ENCODE results near the gene MAPRE3.

The MAPRE3 gene

DNA sequence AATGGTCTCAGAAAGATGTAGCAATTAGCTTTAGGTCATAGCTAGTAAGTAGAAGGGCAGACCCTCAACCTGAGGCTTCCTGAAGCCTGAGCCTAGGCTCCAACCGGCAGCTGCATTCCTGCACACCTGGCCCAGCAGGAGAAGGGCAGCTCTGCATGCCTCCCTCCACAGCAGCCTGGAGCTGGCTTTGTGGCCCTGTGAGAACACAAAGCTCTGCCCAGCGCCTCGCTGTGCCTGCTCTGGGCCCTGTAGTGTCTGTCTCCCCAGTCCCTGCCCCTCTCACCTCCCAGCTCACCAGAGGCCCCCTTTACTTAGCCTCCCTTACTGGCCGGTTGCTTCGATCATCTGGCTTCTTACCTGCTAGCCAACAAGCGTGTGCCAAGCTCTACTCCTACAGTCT, 69.0 kb downstream of the MAPRE3 start:
- Histone ChIP-seq H3K9ac (ENCODE audit: low read depth, low read length) (no peak overlapping the region), H3K9me3 (ENCODE audit: control insufficient read depth, insufficient read depth, low read length) (no peaks in the 10 kb centered on the region), H3K36me3 (ENCODE audit: control insufficient read depth, insufficient read depth, low read length) (peaks cover 55% of the 10 kb centered on the region), H3K4me1 (ENCODE audit: control insufficient read depth, insufficient read depth, low read length) (no peaks in the 10 kb centered on the region), H3K27me3 (ENCODE audit: control insufficient read depth, insufficient read depth, low read length) (no peaks in the 10 kb centered on the region), H3K4me3 (ENCODE audit: low read depth, low read length) (no peak overlapping the region)

DNA sequence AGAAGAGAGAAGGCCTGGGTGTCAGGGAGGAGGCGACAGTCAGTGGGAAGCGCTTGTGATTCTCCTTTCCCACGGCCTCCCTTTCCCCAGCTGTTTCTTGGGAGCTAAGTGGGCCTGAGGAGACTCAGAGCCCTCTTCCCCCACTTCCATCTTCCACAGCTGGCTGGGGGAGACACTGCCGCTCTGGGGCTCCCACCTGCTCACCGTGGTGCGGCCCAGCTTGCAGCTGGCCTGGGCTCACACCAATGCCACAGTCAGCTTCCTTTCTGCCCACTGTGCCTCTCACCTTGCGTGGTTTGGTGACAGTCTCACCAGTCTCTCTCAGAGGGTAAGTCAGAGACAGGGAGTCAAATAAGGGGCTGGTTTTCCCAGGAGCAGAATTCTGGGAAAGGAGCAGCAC, 69.4 kb downstream of the MAPRE3 start:
- no peak overlapping the region for H3K4me3 ChIP-seq (ENCODE audit: low read depth, low read length)
- H3K9me3 ChIP-seq (ENCODE audit: control insufficient read depth, insufficient read depth, low read length), result no peaks in the 10 kb centered on the region
- H3K4me1 ChIP-seq (ENCODE audit: control insufficient read depth, insufficient read depth, low read length), result no peaks in the 10 kb centered on the region
- H3K9ac ChIP-seq (ENCODE audit: low read depth, low read length), result no peak overlapping the region
- peaks cover 55% of the 10 kb centered on the region for H3K36me3 ChIP-seq (ENCODE audit: control insufficient read depth, insufficient read depth, low read length)
- H3K27me3 ChIP-seq (ENCODE audit: control insufficient read depth, insufficient read depth, low read length), result no peaks in the 10 kb centered on the region

DNA sequence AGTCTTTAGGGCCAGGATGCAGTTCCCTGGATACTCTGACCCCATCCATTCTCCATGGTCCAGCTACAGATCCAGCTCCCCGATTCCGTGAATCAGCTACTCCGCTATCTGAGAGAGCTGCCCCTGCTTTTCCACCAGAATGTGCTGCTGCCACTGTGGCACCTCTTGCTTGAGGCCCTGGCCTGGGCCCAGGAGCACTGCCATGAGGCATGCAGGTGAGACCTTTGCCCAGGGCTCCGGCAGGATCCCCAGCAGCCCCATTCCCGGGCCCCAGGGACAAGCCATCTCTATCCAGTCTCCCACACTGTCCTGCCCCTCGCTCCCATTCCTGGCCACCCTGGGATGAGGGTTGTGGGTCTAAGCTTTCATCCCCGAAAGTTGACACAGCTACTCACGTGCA, 69.8 kb downstream of the MAPRE3 start:
- peaks cover 55% of the 10 kb centered on the region for H3K36me3 ChIP-seq (ENCODE audit: control insufficient read depth, insufficient read depth, low read length)
- H3K4me1 ChIP-seq (ENCODE audit: control insufficient read depth, insufficient read depth, low read length), result no peaks in the 10 kb centered on the region
- H3K4me3 ChIP-seq (ENCODE audit: low read depth, low read length), result no peak overlapping the region
- no peak overlapping the region for H3K9ac ChIP-seq (ENCODE audit: low read depth, low read length)
- H3K27me3 ChIP-seq (ENCODE audit: control insufficient read depth, insufficient read depth, low read length), result no peaks in the 10 kb centered on the region
- H3K9me3 ChIP-seq (ENCODE audit: control insufficient read depth, insufficient read depth, low read length), result no peaks in the 10 kb centered on the region

DNA sequence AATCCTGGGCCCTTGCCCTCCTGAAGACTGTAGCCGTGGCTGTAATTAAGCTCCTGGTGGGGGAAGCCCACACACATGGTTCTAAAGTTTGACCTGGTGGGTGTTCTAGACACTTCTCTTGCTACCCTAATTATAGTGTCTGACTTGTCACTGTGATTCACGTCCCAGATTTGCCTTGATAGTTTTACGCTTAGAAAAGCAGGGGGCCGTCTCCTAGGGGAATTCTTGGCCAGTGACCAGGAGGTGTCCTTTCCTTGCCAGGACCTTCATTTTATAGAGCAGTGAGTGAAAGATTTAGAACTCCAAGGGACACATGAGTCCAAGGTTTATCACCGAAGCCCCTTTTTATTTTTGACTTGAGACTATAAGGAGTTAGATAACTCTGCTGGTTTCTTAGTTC, 71.3 kb downstream of the MAPRE3 start:
- Histone ChIP-seq H3K27me3 (ENCODE audit: control insufficient read depth, insufficient read depth, low read length) (no peaks in the 10 kb centered on the region), H3K9me3 (ENCODE audit: control insufficient read depth, insufficient read depth, low read length) (no peaks in the 10 kb centered on the region), H3K4me1 (ENCODE audit: control insufficient read depth, insufficient read depth, low read length) (no peaks in the 10 kb centered on the region), H3K36me3 (ENCODE audit: control insufficient read depth, insufficient read depth, low read length) (peaks cover 46% of the 10 kb centered on the region), H3K4me3 (ENCODE audit: low read depth, low read length) (no peak overlapping the region), H3K9ac (ENCODE audit: low read depth, low read length) (no peak overlapping the region)

DNA sequence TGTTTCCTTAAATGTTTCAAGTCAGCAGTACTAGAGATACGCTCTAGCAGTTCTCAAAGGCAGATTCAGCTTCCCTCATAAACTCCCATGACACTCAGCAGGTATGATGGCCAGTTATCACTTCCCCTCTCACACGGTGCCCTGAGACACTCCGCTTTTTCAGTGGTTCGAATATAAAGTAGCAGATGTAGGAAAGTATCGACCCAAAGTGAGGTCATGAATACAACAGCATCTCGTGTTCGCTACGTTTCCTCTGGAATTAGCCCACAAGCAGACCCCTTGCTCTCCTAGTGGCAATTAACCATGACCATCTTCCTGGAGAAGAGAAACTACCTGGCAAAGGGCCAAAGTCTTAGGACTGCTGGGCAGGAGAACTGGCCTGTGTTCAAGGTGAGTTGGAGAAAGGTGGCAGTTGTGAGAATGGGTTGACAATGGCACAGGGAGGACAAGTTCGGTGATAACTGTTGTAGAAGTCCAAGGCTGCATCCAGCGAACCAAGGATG, 71.8 kb downstream of the MAPRE3 start:
- Histone ChIP-seq H3K27me3 (ENCODE audit: control insufficient read depth, insufficient read depth, low read length) (no peaks in the 10 kb centered on the region), H3K36me3 (ENCODE audit: control insufficient read depth, insufficient read depth, low read length) (peaks cover 42% of the 10 kb centered on the region), H3K4me3 (ENCODE audit: low read depth, low read length) (no peak overlapping the region), H3K9ac (ENCODE audit: low read depth, low read length) (no peak overlapping the region), H3K9me3 (ENCODE audit: control insufficient read depth, insufficient read depth, low read length) (no peaks in the 10 kb centered on the region), H3K4me1 (ENCODE audit: control insufficient read depth, insufficient read depth, low read length) (no peaks in the 10 kb centered on the region)

DNA sequence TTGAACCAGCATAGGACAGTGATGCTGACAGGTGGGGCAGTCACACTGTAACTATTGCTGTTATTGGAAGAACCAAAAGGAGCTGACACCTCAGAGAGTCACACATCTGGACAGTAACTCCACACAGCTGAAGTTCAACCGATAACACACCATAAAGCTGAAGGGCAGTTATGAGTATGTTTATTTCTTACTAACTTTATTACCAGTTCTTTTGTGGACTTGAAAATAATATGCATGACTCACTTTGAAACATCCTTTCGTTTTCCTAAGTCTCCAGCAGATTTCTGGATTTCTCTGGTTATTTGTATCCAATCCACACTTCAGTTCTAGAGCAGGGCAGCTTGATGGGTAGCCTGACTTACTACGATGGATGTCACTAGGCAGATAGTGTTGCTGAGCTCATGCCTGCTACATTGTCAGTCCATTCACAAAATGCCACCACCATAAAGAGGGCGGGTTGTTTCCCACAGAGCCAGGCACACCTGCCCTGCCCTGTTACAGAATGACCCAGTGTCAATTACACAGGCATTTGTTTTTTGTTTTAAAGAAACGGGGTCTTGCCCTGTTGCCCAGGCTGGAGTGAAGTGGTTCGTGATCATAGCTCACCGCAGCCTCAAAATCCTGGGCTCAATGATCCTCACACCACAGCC, 72.7 kb downstream of the MAPRE3 start:
- Histone ChIP-seq H3K9me3 (ENCODE audit: control insufficient read depth, insufficient read depth, low read length) (no peaks in the 10 kb centered on the region), H3K4me1 (ENCODE audit: control insufficient read depth, insufficient read depth, low read length) (no peaks in the 10 kb centered on the region), H3K27me3 (ENCODE audit: control insufficient read depth, insufficient read depth, low read length) (no peaks in the 10 kb centered on the region), H3K36me3 (ENCODE audit: control insufficient read depth, insufficient read depth, low read length) (peaks cover 33% of the 10 kb centered on the region), H3K4me3 (ENCODE audit: low read depth, low read length) (no peak overlapping the region), H3K9ac (ENCODE audit: low read depth, low read length) (no peak overlapping the region)

DNA sequence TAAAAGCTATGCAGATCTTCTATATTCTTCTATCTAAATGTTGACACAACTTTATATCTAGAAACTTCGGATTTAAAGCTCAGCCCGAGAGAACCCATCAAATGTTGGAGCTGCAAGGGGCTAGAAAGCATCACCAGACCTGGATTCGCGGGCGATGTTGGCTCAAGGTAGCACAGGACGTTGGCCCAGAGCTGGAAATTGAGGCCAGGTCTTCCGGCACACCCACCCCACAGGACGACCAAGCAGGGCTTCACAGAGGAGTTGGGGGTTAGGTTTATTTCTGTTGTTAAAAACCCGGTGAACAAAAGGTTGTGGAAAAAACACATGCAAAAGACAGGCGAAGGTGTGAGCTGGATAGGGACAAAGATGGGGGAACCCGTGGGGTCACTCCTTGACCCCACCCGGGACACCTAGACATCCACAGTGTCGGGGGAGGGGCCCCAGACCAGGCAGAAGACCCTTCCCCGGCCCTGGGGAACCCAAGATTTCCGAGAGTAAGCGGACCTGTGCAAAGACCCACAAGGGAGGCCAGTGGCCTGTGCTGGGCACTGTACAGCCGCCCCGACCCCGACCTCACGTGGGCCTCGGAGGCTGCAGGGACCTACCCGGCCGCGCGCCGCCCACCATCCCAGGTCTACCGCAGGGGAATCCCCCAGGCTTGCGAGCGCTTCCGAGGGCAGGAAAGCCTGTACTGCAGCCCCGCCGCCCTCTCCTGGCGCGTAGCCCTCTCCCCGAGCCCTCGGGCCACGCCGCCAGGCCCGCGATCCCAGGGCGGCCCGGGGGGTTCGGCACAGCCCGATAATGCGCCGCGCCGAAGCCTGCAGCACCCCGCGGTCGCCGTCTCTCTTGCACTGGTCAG, 79.2 kb downstream of the MAPRE3 start:
- Histone ChIP-seq H3K4me3 (ENCODE audit: low read depth, low read length) (peak overlapping the region; percentile 94), H3K4me1 (ENCODE audit: control insufficient read depth, insufficient read depth, low read length) (peaks cover 2% of the 10 kb centered on the region), H3K36me3 (ENCODE audit: control insufficient read depth, insufficient read depth, low read length) (peaks cover 3% of the 10 kb centered on the region), H3K9me3 (ENCODE audit: control insufficient read depth, insufficient read depth, low read length) (no peaks in the 10 kb centered on the region), H3K27me3 (ENCODE audit: control insufficient read depth, insufficient read depth, low read length) (no peaks in the 10 kb centered on the region), H3K9ac (ENCODE audit: low read depth, low read length) (peak overlapping the region; percentile 67)

DNA sequence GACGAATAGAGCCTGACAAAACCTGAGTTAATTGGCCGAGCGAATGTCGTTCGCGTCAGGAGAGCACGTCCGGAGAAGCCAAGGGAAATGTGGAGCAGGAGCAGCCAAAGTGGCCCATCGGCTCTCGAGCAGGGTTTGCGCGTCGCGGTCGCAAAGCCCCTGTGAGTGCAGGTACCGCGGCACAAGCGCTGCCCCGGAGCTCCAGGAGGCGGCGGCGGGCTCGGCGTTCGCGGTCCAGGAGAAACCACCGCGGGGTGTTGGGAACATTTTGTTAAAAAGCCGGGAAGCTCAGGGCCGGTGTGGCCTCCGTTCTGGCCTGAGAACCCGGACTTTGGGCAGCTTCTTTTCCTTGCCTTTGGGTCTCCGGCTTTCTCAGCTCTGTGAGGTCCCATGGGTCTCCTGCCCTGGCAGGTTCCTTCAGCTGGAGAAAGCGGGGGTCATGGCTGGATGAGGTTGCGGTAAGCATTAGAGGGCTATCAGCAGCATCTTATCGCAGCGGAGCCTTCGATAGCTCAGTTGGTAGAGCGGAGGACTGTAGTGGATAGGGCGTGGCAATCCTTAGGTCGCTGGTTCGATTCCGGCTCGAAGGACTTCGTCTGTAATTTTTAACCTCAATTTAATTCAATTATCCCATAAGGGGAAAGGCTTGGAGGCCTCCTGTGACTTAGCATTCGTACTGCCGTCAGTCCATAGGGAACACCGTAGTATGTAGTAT, 80.0 kb downstream of the MAPRE3 start:
- Histone ChIP-seq H3K9me3 (ENCODE audit: control insufficient read depth, insufficient read depth, low read length) (no peaks in the 10 kb centered on the region), H3K27me3 (ENCODE audit: control insufficient read depth, insufficient read depth, low read length) (no peaks in the 10 kb centered on the region), H3K4me3 (ENCODE audit: low read depth, low read length) (peak overlapping the region; percentile 94), H3K9ac (ENCODE audit: low read depth, low read length) (peak overlapping the region; percentile 79), H3K4me1 (ENCODE audit: control insufficient read depth, insufficient read depth, low read length) (peaks cover 2% of the 10 kb centered on the region), H3K36me3 (ENCODE audit: control insufficient read depth, insufficient read depth, low read length) (peaks cover 10% of the 10 kb centered on the region)

DNA sequence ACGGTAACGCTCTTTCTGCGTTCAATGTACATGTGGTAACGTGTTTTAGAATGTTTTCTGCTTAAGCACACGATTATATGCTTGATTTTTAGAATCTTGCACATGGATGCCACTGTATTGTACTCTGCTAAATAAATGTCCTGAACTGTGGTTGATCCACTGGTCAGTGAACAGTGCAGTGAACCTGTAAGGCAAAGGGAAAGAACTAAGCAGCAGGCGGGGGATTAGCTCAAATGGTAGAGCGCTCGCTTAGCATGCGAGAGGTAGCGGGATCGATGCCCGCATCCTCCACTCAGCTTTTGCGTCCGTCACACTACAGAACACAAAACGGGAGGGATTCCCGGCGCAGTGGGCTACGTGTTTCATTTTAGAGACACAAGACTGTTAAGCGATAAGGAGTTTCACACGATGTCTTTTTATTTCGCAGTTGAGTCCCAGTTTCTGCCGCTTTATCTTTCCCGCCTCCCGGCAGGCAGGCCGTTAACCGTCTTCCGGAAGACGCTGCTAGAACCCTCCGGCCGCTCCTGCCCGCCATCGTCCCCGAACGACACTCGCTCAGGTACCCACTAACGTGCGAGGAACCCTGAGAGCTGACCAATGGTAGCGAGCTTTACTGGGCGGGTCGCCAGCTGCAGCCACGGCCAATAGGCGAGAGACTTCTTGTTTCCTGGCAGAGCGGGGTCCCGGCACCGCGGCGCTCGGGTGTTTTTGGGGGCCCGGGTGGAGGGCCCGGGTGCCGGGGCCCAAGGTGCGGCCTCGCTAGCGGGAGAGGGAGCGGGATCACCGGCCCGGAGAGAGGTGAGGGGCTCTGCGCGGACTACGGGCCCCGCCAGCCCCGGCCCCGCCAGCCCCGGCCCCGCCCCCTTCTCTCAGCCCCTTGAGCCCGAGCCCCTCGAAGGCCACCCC, 80.8 kb downstream of the MAPRE3 start, which contains the start of gene AGBL5:
Gene AGBL5 (plus strand): TSS at position 673 of the 906 bp plus-strand sequence. CDS start 1,291 bp downstream, outside the sequence.
- H3K27me3 ChIP-seq (ENCODE audit: control insufficient read depth, insufficient read depth, low read length), result no peaks in the 10 kb centered on the region
- peaks cover 2% of the 10 kb centered on the region for H3K4me1 ChIP-seq (ENCODE audit: control insufficient read depth, insufficient read depth, low read length)
- no peaks in the 10 kb centered on the region for H3K9me3 ChIP-seq (ENCODE audit: control insufficient read depth, insufficient read depth, low read length)
- H3K9ac ChIP-seq (ENCODE audit: low read depth, low read length), result peak within 1 kb of the TSS; percentile 87
- peak within 1 kb of the TSS; percentile 94 for H3K4me3 ChIP-seq (ENCODE audit: low read depth, low read length)
- H3K36me3 ChIP-seq (ENCODE audit: control insufficient read depth, insufficient read depth, low read length), result peaks cover 17% of the 10 kb centered on the region

DNA sequence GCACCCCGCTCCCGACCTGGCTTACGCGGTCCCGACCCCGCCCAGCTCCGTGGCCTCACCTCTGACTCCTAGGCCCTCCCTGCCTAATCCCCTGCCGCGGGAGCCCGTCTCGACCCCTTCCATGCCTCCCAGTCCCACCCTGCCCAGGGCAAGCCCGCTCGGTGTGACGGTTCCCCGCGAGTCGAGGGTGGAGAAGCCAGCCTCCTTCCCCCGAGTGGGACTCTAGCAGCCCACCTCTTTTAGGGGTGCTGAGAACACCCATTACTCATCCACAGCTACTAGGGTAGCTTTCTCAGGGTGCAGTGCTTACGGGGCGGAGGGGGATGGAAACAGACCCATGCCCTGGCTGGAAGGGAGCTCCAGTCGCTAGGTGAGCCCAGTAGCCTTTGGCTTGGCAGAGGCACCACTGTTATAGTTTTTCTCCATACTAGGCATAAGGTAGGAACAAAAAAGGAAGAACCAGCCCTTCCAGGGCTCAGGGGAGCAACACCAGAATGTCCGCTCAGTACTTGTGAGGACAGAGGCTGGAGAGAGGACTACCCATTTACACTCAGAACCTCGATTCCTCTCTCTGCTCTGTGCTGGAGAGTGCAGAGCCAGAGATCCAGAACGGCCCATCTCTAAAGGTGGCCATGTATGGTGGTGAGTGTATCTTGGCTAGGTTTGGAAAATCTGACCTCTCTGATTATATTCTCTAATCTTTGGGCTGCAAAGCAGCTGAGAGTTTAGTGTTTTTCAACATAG, 81.6 kb downstream of the MAPRE3 start:
- peak overlapping the region; percentile 93 for H3K4me3 ChIP-seq (ENCODE audit: low read depth, low read length)
- H3K9me3 ChIP-seq (ENCODE audit: control insufficient read depth, insufficient read depth, low read length), result no peaks in the 10 kb centered on the region
- peaks cover 17% of the 10 kb centered on the region for H3K36me3 ChIP-seq (ENCODE audit: control insufficient read depth, insufficient read depth, low read length)
- peak overlapping the region; percentile 87 for H3K9ac ChIP-seq (ENCODE audit: low read depth, low read length)
- peaks cover 2% of the 10 kb centered on the region for H3K4me1 ChIP-seq (ENCODE audit: control insufficient read depth, insufficient read depth, low read length)
- no peaks in the 10 kb centered on the region for H3K27me3 ChIP-seq (ENCODE audit: control insufficient read depth, insufficient read depth, low read length)
